HEK293 (cell line): ENCODE measurements around the gene CD300LF.

Experiments used
- REST ChIP-seq: fragments of 450-650 bp; formaldehyde crosslinking; IDR thresholded peaks from 2 replicates; pipeline ENCODE4 v1.5.1; 2016; ENCODE audit warnings: missing biosample characterization, missing genetic modification characterization
- SP2 ChIP-seq: fragments of 450-650 bp; formaldehyde crosslinking; IDR thresholded peaks from 2 replicates; pipeline ENCODE4 v1.5.1; 2016; ENCODE audit warnings: missing biosample characterization, missing genetic modification characterization
- ZNF558 ChIP-seq: fragments of 450-650 bp; formaldehyde crosslinking; IDR thresholded peaks from 2 replicates; pipeline ENCODE4 v1.5.1; 2016; ENCODE audit warnings: missing biosample characterization, missing genetic modification characterization

DNA sequence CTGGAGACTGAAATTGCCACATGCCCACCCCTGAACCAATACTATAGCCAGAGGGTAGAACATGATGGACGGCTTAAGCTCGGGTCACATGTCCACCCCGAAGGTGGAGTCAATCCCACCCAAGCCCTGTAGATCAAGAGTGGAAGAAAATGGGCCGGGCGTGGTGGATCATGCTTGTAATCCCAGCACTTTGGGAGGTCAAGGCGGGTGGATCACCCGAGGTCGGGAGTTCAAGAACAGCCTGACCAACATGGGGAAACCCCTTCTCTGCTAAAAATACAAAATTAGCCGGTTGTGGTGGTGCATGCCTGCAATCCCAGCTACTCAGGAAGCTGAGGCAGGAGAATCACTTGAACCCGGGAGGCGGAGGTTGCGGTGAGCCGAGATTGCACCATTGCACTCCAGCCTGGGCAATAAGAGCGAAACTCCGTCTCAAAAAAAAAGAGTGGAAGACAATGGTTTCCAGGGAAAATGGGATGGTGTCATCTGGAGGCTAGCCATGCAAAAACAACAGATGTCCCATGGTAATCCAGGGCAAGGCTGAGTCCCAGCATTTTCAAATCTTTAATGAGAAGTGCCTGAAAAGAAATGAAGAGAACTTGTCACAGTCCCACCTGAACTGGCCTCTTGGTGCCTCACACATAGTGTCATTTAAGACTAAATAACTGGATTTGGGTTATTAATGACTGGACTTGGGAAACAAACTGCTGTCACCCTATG is 30.1 kb downstream of the CD300LF start:
- TF ChIP-seq SP2 (tag by site-specific recombination) (no peak), REST (no peak), ZNF558 (tag by site-specific recombination) (no peak)
